ENCODE results near the gene CDC14B.
"Not testable (repeated sequence)": the region's sequence is repeated elsewhere in the genome, so short reads cannot be mapped to it uniquely, and the experiment has no call there.

Gene CDC14B

GRCh38 chr9:96582199-96582598, 37.4 kb downstream of the CDC14B start:
- not testable (repeated sequence) for H3K9me3 Mint-ChIP-seq; H3K4me3 Mint-ChIP-seq; H3K27ac Mint-ChIP-seq; H3K4me1 Mint-ChIP-seq (ENCODE audit: low read depth); H3K36me3 Mint-ChIP-seq (ENCODE audit: low read depth)
- H3K27me3 Mint-ChIP-seq = peaks cover 11% of the 10 kb centered on the region

DNA sequence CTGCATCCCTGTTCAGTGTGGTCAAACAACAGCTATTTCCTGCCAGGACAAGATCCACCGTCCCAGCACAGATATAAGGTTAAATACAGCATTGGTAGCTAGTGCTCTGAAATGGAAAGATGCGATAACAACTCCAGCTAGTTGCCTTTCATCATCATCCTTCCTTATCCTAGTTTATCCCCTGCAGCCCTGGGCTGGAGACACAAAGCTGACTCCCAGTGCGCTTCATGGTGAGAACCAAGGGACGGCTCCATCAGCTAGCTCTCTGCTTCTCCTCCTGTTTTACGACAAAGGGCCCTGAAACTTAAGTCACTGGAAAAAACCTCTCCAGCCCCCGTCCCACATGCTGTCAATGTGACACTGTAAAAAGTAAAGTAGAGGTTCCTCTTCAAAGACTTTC, 37.9 kb downstream of the CDC14B start:
- H3K27ac Mint-ChIP-seq = no peak overlapping the region
- H3K4me3 Mint-ChIP-seq = no peak overlapping the region
- no peaks in the 10 kb centered on the region for H3K9me3 Mint-ChIP-seq
- no peaks in the 10 kb centered on the region for H3K4me1 Mint-ChIP-seq (ENCODE audit: low read depth)
- peaks cover 8% of the 10 kb centered on the region for H3K27me3 Mint-ChIP-seq
- no peaks in the 10 kb centered on the region for H3K36me3 Mint-ChIP-seq (ENCODE audit: low read depth)

GRCh38 chr9:96581301-96581700, 38.3 kb downstream of the CDC14B start:
- Mint-ChIP-seq H3K36me3 (ENCODE audit: low read depth) (no peaks in the 10 kb centered on the region), H3K9me3 (no peaks in the 10 kb centered on the region), H3K4me3 (no peak overlapping the region), H3K27ac (no peak overlapping the region), H3K4me1 (ENCODE audit: low read depth) (no peaks in the 10 kb centered on the region), H3K27me3 (peaks cover 8% of the 10 kb centered on the region)

DNA sequence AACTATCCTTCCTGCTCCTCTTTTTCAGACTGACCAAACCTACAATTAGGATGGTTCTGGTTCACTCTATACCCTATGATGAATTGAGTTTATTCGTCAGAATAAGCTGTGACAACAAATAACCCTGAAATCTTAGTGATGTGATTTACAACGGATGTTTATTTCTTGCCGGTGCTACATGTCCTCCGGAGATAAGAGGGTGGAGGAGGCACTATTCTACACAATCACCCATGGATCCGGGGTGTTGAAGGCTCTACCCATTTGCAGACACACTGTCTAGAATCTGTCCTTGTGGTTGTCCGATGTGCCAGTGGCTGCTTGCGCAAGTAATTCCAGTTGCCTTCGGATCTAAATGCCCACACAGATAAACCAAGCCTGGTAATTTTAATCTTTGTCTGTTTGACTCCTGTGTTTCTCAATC, 44.7 kb downstream of the CDC14B start:
- Mint-ChIP-seq H3K4me3 (no peak overlapping the region), H3K9me3 (no peaks in the 10 kb centered on the region), H3K36me3 (ENCODE audit: low read depth) (no peaks in the 10 kb centered on the region), H3K4me1 (ENCODE audit: low read depth) (no peaks in the 10 kb centered on the region), H3K27ac (no peak overlapping the region), H3K27me3 (peaks cover 20% of the 10 kb centered on the region)

DNA sequence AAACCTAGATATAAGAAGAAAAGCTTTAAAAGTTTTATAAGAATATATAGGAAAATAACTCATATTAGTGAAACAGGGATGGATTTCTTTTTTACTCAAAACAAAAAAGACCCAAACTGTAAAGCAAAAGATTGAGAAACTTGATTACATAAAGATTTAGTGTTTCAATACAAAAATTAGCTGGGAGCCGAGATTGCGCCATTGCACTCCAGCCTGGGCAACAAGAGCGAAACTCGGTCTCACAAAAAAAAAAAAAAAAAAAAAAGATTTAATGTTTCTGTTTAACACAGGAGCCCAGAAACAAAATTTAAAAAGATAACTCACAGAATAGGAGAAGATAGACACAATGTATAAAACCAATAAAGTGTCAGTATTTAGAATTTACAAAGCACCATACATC, 45.2 kb downstream of the CDC14B start:
- Mint-ChIP-seq H3K4me1 (ENCODE audit: low read depth) (no peaks in the 10 kb centered on the region), H3K9me3 (no peaks in the 10 kb centered on the region), H3K36me3 (ENCODE audit: low read depth) (no peaks in the 10 kb centered on the region), H3K27me3 (peaks cover 23% of the 10 kb centered on the region), H3K27ac (no peak overlapping the region), H3K4me3 (no peak overlapping the region)

DNA sequence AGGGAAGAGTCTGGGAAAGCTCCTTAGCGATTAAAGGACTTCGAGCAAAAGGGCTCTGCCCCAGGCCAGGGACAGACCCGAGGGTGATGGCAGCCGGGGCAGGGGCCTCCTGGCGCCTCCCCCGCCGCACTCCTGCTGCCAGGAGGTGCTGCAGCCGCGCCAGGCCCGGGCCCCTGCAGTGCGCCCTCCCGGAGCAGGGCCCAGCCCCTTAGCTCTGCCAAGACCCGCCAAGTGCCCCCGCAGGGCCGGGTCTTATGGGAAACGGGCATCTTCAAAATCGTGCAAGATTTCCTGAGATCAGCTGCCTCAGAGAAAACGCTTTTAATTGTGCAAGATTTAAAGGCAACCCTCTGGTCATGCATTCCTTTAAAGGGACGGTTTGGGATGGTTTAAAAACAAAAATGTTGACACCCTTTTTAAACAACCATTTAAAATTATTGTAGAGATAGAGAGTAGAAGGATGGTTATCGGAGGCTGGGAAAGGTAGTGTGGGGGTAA, 52.4 kb downstream of the CDC14B start:
- Mint-ChIP-seq H3K27me3 (peaks cover 4% of the 10 kb centered on the region), H3K4me3 (peak overlapping the region; percentile 72), H3K4me1 (ENCODE audit: low read depth) (peaks cover 29% of the 10 kb centered on the region), H3K27ac (no peak overlapping the region), H3K9me3 (no peaks in the 10 kb centered on the region), H3K36me3 (ENCODE audit: low read depth) (no peaks in the 10 kb centered on the region)

- Mint-ChIP-seq H3K9me3 (no peaks in the 10 kb centered on the region), H3K4me1 (ENCODE audit: low read depth) (peaks cover 29% of the 10 kb centered on the region), H3K27me3 (peaks cover 4% of the 10 kb centered on the region), H3K36me3 (ENCODE audit: low read depth) (no peaks in the 10 kb centered on the region), H3K27ac (peak overlapping the region; percentile 69), H3K4me3 (peak overlapping the region; percentile 72)
Observed at GRCh38 chr9:96566498-96567202, 53.0 kb downstream of the CDC14B start.

DNA sequence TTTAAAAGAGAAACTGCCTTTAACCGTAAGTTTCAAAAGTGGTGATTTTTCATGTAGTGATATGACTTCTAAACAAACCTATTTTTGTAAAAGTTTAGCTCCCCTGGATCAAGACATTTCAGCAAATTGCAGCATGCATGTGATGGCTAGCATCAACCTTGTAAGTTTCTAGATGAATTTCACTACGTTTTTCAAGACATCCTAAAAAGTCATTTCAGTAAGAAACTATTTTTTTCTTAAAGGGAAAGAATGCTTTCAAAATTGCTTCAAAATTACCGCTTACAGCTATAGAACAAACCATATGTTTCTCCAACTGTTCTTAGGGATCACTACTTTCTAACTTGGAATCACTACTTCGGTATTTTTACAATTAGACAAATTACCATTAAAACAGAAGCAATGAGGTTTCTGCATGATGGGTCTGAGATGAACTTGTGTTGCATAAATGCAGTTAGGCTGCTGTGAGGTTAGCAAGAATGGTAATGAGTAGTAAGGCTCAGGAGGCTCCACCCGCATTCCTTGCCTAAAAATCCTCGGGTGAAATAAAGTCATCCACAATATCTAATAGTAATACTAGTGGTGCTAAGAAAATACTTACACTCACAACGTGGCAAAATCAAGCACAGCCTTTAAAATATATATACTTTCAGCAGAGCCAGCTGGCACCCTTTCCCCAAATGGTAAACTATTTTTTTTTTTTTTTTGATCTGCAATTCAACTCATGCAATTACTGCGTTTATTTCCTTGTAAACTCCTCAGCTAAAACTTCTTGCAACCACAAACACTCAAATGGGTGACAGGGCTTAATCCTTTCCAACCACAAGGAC, 53.8 kb downstream of the CDC14B start:
- peak overlapping the region; percentile 69 for H3K27ac Mint-ChIP-seq
- H3K27me3 Mint-ChIP-seq = peaks cover 4% of the 10 kb centered on the region
- H3K4me1 Mint-ChIP-seq (ENCODE audit: low read depth) = peaks cover 29% of the 10 kb centered on the region
- peak overlapping the region; percentile 72 for H3K4me3 Mint-ChIP-seq
- no peaks in the 10 kb centered on the region for H3K9me3 Mint-ChIP-seq
- H3K36me3 Mint-ChIP-seq (ENCODE audit: low read depth) = peaks cover 4% of the 10 kb centered on the region

- Mint-ChIP-seq H3K36me3 (ENCODE audit: low read depth) (peaks cover 4% of the 10 kb centered on the region), H3K27me3 (no peaks in the 10 kb centered on the region), H3K27ac (no peak overlapping the region), H3K9me3 (no peaks in the 10 kb centered on the region), H3K4me3 (no peak overlapping the region), H3K4me1 (ENCODE audit: low read depth) (peaks cover 29% of the 10 kb centered on the region)
Observed at GRCh38 chr9:96564217-96564616, 55.4 kb downstream of the CDC14B start.

DNA sequence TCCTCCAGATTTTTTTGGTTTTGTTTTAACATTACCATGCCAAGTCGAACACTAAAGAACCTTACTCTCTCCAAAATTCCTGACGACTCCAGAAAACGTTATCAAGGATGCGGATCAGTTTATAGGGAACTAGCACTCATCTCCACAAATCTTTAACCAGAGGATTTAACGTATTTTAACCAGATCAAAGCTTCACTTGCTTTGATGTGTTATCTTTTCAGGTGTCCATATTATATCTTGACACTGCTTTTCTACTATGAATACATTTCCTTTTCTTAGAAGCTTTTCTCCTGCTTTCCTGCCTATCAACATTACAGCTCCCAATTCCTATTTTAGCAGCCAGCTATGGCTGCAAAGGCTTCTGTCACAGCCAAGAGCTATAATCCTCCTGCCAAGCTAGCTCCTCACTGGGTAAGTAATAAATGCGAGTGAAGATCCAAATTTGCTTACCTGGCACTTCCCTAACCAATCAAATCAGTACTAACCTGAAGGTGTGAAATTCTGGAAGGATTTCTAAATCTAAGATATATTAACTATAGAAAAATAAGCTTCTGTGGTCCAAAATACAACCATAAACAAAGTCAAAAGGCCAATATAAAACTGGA, 60.2 kb downstream of the CDC14B start:
- no peak overlapping the region for H3K27ac Mint-ChIP-seq
- no peak overlapping the region for H3K4me3 Mint-ChIP-seq
- peaks cover 4% of the 10 kb centered on the region for H3K27me3 Mint-ChIP-seq
- no peaks in the 10 kb centered on the region for H3K9me3 Mint-ChIP-seq
- peaks cover 28% of the 10 kb centered on the region for H3K4me1 Mint-ChIP-seq (ENCODE audit: low read depth)
- H3K36me3 Mint-ChIP-seq (ENCODE audit: low read depth) = peaks cover 4% of the 10 kb centered on the region

- no peak overlapping the region for H3K4me3 Mint-ChIP-seq
- H3K27me3 Mint-ChIP-seq = peaks cover 4% of the 10 kb centered on the region
- H3K9me3 Mint-ChIP-seq = no peaks in the 10 kb centered on the region
- H3K4me1 Mint-ChIP-seq (ENCODE audit: low read depth) = peaks cover 39% of the 10 kb centered on the region
- H3K27ac Mint-ChIP-seq = no peak overlapping the region
- H3K36me3 Mint-ChIP-seq (ENCODE audit: low read depth) = peaks cover 4% of the 10 kb centered on the region
Observed at GRCh38 chr9:96557921-96558320, 61.7 kb downstream of the CDC14B start.

DNA sequence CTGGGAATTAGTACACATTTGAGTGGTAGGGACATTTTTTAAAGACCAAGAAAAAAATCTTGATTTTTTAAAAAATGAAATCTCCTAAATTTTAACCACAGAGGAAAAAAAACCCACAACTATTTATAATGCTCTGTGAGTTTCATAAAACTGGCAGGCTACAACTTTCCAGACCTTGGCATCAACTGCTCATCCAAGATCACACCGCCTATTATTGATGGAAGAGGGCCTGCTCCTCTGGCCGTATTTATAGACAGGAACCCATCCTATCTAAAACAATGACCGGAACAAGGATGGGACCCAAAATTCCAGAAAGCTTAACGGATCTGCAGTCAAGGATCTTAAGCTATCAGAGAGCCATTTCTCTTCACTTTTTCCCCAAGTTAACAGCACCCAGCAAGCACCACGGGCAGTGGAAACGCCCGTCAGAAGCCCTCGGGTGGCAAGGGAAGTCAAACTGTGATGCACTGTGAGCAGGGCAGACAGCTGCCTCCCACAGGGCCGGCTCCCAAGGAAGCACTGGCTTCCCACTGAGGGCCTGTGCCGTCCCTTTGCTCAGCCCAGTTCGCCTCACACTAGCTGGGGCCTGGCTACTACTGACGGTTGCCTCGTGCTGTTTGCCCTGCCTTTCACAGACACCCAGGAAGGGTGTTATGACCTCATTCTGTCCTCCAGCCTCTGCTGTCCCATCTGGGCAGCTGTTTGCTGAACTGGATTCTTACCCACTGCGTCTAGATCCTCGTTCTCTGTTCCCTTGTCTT, 62.8 kb downstream of the CDC14B start:
- Mint-ChIP-seq H3K9me3 (no peaks in the 10 kb centered on the region), H3K4me1 (ENCODE audit: low read depth) (peaks cover 50% of the 10 kb centered on the region), H3K27me3 (peaks cover 4% of the 10 kb centered on the region), H3K27ac (no peak overlapping the region), H3K4me3 (no peak overlapping the region), H3K36me3 (ENCODE audit: low read depth) (peaks cover 4% of the 10 kb centered on the region)

GRCh38 chr9:96555567-96556386, 63.9 kb downstream of the CDC14B start:
- no peaks in the 10 kb centered on the region for H3K9me3 Mint-ChIP-seq
- peaks cover 58% of the 10 kb centered on the region for H3K4me1 Mint-ChIP-seq (ENCODE audit: low read depth)
- no peak overlapping the region for H3K4me3 Mint-ChIP-seq
- H3K27ac Mint-ChIP-seq = no peak overlapping the region
- H3K36me3 Mint-ChIP-seq (ENCODE audit: low read depth) = no peaks in the 10 kb centered on the region
- H3K27me3 Mint-ChIP-seq = peaks cover 4% of the 10 kb centered on the region
